ENCODE measurements around the gene ANXA1.
"Not testable (repeated sequence)": the region's sequence is repeated elsewhere in the genome, so short reads cannot be mapped to it uniquely, and the experiment has no call there.

ANXA1 gene

DNA sequence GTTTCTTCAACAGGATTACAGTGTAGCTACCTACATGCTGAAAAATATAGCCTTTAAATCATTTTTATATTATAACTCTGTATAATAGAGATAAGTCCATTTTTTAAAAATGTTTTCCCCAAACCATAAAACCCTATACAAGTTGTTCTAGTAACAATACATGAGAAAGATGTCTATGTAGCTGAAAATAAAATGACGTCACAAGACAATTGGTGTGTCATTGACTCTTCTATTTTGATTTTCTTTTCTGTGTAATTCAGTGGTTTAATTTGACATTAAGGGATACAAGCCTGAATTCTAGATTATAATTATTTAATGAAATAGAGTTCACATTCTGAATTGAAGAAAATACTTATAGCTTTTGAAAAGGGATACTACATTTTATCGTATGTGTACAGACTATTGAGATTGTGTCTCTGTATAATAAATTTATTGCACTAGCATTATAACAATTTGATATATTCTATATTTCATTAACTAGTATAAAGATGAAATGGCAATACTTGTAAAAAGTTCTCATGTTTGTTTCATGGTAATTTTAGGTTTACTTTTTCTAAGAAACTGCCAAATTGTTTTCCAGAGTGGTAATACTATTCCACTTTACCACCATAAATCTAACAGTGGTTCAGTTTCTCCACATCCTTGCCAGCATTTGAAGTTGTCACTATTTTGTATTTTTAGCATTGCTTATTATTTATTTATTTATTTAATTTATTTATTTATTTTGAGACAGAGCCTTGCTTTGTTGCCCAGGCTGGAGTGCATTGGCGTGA is 18.7 kb downstream of the ANXA1 start:
- DNase-seq: no peak

DNA sequence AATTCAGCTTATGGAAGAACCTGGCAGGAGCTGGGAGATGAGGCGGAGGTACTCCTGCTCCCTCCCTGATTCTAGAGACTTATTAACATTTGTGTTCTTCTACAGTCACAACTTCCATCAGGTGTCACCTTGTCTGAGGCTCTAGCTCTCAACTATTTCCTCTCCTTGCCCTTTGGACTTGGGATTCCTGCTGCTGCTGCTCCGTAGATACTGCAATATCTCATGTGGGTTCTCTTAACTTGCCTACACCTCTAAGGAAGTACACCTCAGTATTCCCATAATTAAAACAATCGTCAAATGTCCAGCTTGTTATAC is 21.2 kb downstream of the ANXA1 start:
- DNase-seq: no peak

DNA sequence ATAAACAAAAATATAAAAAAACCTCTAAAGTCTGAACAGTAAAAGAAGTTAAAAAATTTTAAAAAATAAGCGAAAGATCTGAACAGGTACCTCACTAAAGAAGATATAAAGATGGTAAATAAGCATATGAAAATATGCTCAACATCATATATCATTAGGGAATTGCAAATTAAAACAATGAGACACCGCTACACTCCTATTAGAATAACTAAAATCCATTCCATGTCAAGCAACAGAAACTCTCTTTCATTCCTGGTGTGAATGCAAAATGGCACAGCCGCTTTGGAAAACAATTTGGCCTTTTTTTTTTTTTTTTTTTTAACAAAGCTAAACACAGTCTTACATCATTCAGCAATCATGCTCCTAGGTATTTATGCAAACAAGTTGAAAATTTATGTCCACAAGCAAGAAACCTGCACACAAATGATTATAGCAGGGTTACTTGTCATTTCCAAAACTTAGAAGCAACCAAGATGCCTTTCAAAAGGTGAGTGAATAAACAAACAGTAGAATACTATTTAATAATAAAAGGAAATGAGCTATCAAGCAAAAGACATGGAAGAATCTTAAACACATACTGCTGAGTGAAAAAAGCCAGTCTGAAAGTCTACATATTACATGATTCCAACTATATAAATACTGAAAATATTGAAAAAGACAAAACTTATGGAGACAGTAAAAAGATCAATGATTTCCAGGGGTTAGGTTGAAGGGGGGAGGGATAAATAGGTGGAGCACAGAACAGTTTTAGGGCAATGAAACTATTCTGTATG is 22.1 kb downstream of the ANXA1 start:
- DNase-seq: no peak

DNA sequence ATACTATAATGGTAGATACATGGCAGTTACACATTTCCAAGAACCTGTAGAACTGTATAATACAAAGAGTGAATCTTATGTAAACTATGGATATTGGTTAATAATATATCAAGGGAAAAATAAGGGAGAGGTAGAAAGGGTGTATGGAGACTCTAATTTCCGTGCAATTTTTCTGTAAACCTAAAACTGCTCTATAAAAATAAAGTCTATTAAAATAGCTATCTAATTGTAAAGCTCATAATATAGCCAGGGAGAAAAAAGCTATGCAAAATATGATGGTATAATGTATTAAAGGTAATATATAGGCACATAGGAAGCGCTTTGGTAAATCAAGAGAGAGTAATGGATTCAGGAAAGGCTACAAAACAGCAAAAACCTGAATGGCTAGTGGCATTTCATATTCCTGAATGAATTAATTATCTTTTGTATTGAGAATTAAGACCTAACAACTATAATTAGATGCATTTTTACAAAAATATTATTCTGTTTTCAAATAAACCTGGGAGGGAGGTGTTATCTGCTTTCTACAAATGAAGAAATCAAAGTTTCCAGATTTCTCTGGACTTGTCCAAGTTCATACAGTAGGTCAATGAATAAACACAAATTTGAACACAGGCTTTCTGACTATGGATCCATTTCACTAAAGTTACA is 22.8 kb downstream of the ANXA1 start:
- DNase-seq: no peak

DNA sequence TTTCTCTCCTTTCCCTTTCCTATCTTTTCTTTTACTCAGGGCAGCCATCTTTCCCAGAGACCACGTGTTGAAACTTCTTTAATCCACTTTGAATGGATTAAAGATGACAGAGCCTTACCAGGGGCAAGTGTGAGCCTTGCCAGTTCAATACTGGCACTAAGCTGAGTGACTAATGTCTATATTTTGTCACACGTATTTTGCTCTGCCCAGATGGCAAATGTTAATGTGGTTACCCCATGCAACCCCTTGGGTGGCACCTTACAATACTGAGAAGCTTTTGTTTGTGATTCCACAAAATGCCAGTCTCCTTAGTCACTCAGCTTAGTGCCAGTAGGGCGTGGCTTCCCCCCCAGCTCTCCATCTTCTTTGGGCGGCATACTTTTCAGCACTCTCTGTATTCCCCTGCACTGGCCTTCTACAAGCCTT is 24.8 kb downstream of the ANXA1 start:
- DNase-seq: no peak

DNA sequence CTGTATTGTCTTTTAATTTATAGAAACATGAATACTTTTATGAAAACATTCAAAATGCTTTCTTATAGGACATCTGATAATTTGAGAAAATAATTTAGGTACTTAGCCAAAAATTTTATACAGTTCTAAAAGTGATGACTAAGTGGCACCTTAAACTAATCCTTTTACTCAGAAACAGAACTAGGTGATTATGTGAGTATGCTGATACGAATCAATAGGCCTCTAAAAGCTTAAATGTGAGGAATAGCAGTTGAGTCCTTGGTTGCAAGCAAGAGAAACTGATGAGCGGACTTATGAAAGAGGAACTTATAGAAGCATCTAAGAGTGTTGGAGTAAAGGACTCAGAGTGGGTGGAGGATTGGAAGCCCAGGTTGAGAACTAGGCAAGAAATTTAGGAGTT is 26.4 kb downstream of the ANXA1 start:
- no peak for DNase-seq

DNA sequence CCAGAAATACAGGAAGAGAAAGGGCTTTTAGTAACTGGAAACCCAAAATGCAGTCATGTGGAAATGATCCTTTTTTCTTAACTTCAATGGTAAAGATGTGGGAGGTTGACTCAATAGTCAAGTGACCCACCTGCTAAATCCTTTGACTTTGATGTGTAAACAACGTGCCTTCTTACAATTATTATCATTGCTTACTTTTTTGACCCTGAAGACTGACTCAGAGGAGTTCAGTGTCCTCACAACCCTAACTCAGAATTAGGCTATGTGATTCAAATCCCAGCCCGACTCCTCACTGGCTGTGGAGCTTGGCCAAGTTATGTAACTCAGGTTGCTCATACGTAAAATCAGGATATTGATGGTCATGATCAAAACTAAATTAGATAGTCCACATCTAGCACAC is 27.9 kb downstream of the ANXA1 start:
- DNase-seq: no peak

DNA sequence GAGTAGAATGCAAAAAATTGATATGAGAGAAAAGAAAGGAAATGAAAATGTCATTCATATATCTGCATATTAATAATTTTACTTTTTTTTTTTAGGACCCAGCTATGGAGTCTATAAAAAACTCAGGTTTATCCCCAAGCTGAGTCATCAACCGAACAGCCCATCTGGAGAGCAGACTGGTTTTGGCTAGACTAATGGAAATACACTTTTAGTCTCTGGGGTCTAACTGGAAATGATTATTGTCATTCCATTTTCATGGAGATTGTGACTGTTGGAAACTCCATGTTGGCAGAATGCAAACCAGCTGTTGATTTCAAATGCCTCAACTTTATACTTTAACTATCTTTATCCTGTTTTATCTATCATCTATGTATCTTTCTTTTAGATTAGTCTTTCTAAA is 28.7 kb downstream of the ANXA1 start:
- DNase-seq: no peak

DNA sequence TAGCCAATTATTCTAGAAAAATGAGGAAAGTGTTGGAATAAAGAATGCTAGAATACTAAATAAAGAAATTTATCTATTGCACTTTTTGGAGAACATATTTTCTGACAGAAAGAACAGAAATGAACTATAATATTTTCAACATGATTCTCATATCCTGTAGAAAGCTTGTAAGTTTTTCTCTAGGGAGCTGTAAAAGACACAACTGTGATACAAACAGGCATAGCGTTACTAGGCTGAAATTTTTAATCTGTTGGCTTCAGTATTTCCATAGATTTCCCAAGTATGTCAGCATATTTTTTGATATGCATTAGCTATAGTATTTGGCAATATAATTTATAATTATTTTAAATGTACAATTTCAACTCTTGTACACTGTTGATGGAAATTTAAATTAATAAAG is 31.3 kb downstream of the ANXA1 start:
- no peak for DNase-seq

DNA sequence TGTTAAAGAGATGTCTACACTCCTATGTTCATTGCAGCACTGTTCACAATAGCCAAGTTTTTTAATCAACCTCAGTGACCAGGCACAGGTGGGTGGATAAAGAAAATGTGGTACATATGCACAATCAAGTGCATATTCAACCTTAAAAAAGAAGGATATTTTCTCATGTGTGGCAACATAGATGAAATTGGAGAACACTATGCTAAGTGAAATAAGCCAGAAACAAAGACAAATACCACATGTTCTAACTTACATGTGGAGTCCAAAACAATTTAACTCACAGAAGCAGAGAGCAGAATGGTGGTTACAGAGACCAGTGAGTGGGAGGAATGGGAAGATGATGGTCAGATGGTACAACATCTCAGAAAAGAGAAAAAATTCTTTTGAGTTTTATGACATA is 31.8 kb downstream of the ANXA1 start:
- DNase-seq: no peak

DNA sequence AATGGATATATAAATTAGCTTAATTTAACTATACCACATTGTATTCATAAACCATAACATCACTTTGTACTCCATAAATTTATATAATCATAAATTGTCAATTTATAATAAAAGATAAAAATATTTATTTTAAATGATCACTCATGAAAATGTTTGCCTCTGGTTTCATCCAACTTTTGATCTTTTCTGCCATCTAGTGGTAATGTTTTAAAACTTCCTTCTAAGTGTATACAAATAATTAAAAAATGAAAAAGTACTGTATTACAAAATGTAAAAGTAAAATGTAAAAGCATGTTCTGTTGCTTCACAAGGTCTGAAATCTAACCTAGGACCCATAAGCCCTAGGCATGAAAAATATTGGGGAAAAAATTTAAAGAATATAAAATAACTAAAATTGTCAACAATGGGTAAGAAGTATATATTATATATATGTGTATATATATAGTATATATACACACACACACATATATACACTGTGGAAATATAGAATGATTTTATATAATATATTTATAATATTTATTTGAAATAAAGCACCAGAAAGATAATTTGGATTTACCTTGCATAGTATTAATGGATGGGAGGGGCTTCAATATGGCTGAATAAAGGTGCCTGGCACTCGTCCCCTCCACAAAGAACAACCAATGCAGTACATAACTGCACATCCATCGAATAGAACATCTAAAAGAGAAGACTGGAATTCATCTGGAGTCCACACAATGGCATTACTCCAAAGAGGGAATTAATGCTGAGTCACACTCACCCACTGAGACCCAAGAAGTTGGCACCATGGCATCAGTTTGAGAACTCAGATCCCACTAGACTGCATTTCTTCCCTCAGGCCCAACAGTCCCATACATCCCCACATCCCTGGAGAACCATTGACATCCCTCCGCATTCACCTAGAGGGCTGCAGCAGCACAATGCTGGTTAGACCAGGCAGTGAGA is 32.5 kb downstream of the ANXA1 start:
- DNase-seq: no peak

DNA sequence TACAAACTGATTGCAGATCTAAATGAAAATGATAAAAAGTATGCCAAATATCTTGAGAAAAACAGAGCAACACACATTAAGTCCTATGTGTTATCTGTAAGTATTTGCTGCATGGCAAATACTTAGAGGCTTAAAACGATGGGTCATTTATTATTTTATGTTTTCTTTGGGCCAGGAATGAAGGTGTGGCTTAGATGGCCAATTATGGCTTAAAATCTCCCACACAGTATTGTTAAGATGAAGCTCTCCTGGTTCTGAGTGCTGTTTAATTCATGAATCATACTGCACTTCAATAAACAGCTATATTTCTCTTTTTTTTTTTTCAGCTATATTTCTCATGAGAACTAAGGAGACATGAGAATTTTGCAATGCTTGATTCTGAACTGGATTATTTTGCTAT is 39.4 kb downstream of the ANXA1 start:
- not testable (repeated sequence) for DNase-seq

DNA sequence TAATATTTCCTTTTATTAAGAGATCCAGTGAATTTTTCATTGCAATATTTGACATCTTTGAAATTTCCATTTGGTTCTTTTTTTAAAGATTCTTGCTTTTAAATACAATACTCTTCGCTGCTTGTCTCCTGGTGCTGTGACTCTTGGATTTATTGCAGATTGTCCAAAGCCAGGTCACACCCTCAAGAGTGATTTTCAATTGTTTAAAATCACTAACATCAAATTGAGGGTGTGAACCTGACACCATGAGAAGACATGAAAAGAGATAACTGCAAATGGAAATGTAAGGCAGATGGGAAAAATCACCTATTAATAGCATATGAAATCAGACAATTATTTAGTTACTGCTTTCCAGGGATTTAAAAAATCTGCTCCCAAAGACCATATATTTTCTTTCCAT is 42.6 kb downstream of the ANXA1 start:
- DNase-seq: no peak

DNA sequence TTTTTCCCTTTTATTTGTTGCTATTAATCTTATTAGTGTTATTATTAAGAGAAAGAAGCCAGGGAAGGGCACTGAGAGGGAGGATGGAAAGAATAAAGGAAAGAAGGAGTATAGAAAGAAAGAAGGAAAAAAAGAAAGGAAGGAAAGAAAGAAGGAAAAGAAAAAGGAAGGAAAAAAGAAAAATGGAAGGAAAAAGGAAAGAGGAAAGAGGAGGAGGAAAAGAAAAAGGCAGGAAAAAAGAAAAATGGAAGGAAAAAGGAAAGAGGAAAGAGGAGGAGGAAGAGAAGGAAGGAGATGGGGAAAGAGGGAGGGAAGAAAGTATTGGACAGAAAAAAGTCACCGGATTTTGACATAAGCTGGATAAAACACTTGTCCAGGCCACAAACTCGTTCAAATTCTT is 47.8 kb downstream of the ANXA1 start:
- no peak for DNase-seq

DNA sequence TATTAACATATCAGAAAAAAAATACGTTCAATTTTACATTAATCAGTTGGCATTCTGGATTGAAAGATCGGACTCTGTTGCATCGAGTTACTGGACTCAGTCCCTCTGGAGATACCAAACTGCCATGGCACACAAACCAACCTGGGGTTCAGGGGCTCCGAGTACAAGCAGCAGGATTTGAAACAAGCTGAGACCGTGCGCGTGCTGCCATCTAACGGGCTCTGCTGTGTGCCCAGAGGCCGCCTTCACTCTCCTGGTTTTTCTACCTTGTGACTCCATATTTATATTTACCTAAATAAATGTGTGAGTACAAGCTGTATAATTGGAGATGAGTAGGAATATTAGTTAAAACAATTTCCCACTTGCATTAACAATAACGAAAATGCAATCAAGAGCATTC is 48.2 kb downstream of the ANXA1 start:
- DNase-seq: no peak

DNA sequence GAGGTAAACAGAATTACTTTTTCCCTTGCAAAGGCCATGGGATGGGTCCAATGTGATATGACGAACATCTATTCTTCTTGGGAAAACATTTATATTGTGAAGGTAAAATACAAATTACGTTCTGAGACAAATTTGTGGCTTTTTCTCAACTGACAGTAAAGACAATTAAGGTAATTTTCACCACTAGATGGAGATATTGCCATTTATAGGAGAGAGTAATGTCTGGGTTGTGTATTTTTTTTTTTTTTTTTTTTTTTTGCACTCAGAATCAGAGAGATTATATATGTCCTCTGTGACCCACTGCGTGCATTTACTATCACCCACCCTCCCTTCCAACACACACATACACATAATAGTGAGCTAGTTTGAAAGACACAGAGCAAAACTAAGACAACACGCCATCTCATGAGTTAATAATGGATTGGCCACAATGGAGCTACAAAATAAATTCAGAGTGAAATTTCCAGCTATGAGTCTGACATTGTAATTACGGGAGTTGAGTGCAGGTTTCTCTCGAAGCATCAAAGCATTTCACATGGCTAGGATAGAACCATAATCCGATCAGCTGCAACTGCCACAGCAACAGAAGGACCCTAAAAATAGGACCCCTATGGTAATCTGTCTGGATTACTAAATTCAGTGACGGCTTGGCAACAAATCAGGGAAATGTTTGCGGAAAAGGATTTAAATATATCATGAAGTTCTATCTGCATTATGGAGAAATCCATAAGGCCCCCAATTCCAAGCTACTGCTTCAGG is 49.2 kb downstream of the ANXA1 start:
- DNase-seq: no peak

DNA sequence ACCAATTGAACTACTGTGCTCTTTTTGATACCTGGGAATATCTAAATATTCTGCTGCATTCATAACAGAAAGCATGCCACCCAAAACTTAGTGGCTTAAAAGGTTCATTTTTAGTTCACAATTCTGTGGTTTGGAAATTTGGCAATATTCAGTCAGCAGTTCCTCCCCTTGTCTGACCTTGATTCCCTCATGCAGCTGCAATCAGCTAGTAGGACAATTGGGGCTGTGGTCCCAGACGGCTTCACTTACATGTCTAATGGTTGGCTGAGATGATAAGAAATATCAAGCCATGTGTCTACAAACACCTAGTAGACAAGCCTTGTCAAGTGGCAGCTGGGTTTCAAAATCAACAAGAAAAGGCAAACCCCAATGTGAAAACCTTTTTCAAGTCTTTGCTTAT is 51.3 kb downstream of the ANXA1 start:
- no peak for DNase-seq

DNA sequence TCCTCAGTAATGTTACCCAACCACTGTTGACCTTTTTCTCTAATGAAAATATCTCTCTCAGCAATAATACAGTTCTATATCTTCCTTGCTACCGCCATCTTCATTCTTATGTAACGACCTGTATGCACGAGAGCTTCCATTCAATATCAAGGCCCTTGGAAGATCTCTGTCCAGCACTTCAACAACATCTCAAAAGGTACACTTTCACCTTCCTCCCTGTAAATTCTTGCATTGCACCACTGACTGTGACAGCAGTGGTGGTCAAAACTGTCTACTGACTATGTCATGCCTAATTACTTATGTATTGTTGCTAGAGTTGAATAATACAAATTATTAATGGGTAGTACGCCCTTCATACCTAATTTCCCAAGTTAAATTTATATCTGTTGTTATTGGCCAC is 53.3 kb downstream of the ANXA1 start:
- DNase-seq: no peak

DNA sequence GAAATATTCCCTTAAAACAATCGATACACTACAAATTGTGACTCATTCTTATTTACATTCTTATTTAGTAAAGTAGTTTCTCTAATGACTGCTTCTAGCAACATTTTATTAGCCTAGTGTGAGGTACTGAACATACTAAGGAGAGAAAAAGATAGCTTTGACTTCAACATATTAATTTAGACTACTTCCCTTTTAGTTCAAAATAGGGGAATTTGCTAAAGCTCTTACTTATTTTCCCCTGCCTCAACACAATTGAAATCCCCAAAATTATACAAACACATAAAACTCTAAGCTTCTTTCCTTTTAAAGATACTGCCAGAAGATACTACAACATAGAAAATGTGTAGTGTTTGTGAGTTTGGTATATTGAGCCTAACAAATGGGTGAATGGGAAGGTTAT is 55.2 kb downstream of the ANXA1 start:
- DNase-seq: no peak

DNA sequence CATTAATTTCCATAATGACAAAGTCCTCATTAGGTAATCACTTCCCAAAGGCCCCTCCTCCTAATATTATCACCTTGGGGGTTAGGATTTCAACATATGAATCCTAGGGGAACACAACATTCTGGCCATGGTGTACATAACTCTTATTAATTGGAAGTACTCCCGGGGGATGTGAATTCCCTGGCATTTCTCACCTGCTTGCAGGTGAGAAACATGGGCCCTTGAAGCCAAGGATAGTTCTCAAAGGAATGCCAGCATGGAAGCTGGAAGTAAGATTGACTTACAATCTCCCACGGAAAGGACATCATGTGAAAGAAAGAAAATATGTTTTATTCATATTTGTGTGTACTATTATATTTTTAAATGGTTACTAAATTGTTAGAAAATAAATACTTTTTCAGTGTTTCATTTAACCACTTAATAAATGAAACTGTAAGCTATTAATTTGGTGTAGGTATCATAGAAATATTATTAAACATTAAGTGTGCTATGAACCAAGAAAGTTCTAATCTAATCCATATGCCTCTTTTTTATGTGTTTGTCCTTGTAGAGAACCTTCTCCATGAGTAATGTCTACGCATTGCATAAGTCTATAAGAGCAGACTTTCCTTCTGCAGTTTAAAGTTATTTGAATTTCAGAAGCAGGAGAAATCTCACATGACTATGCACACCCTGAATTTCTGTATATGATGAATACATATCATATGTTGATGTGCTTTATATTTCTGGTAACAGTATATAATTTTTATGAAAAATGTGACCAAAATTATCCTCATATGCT is 59.4 kb downstream of the ANXA1 start:
- DNase-seq: no peak

DNA sequence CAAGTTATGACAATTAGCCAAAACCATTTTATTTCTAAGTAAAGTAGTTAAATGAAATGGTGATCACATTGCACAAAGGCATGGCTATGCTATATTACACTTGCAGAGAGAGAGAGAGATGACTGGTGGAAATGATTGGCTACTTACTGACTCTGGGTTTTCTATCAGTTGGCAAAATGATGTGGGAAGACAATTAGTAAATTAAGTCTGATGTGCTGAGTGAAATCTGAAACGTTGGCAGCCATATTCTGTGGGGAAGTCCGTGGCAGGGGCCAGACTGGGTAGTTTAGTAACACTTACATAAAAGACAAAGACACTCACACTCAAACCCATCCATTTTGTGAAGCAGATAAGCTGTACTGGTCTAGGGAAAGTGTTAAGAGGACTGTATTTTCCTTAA is 61.6 kb downstream of the ANXA1 start:
- DNase-seq: no peak

All from T-helper 9 cell (primary cell).